Measurements from ENCODE around the gene ALCAM. TPM values are rescaled to one million over a fixed set of nuclear protein-coding genes. Genes with fewer than 3 reads are reported as not detected.

ALCAM gene
- 8.3 TPM for total RNA-seq
- long read RNA-seq, partial matches to known transcripts, result 5 of 7 reads
- long read RNA-seq, other reads (novel, unspliced or antisense), result 1 of 7 reads

DNA sequence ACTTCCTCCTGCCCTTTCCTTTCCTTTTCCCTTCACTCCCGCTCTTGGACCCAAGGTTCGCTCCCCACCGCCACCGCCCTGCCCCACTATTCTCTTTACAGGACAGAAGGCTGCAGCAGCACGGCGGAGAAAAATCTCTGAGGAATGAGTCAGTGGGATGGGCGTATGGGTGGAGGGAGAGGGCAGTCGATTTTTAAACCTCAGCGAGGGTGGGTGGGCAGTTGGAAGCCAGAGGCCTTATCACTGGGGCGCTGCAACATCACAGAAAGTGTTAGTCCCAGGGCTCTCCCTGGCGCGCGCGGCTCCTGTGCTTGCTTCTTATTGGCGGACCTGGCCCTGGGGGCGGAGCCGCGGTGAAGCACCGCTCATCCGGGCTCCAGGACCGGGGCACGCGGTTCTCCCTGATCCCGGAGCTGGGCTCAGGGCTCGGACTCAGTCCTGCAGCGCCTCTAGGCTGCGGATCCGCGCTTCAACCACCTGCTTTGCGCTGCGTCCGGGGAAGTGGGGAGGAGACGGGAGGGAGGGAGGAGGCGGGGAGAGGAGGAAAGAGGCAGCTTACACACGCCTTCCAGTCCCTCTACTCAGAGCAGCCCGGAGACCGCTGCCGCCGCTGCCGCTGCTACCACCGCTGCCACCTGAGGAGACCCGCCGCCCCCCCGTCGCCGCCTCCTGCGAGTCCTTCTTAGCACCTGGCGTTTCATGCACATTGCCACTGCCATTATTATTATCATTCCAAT is at the start of gene ALCAM:
ALCAM (plus strand) TSS at position 584 of the 737 bp plus-strand sequence.
- intact Hi-C loops (cut with DNase I), result loop anchor here (10.0 kb wide), 2 partner anchors 742 to 1092 kb away; no protein-coding TSS in a partner anchor
- DNase-seq (ENCODE audit: low spot score), result peak; percentile 95

DNA sequence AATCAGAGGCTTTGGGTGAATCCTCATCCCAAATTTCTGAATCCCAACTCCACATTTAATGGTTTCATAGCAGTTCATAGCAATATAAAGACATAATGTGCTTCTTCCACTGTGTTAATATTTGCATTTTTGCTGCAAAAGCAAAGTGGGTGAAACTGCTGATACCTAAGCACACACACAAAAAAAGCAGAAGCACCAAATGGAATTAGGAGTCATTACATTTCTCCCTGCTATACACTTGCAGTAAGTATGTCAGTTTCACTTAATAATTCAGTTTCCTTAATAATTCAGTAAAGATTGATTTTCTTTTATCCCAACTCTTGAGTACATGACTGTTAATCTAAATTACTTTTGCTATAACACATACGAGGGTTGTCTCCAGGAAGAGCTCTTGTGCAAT is 48.9 kb upstream of the ALCAM start:
- intact Hi-C loops (cut with DNase I), result no loop called here
- DNase-seq (ENCODE audit: low spot score), result no peak

GRCh38 chr3:105322570-105323273 is 44.0 kb upstream of the ALCAM start:
- no peak for DNase-seq (ENCODE audit: low spot score)
- intact Hi-C loops (cut with DNase I), result no loop called here

DNA sequence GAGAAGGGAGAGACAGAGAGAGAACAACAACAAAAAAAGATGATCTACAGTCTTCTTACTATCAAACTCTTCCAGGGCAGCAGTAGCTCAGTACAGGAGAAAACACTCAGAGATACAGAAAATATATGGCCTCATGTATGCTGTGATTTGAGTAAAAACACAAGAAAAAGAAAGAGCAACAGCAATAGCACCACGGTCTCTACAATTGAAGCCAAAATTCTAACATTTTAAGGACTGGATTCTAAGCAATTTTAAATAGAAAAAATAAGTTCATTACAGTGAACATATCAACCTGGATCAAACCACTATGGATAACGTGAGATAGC is 43.5 kb upstream of the ALCAM start:
- no peak for DNase-seq (ENCODE audit: low spot score)
- intact Hi-C loops (cut with DNase I), result no loop called here

- intact Hi-C loops (cut with DNase I), result no loop called here
- DNase-seq (ENCODE audit: low spot score), result no peak
Observed at GRCh38 chr3:105324951-105325350, 41.8 kb upstream of the ALCAM start.

GRCh38 chr3:105327662-105328337 is 38.9 kb upstream of the ALCAM start:
- DNase-seq (ENCODE audit: low spot score), result no peak
- intact Hi-C loops (cut with DNase I), result no loop called here

- intact Hi-C loops (cut with DNase I), result no loop called here
- DNase-seq (ENCODE audit: low spot score), result no peak
Observed at GRCh38 chr3:105328338-105328730, 38.4 kb upstream of the ALCAM start.

GRCh38 chr3:105332961-105333360 is 33.7 kb upstream of the ALCAM start:
- DNase-seq (ENCODE audit: low spot score), result no peak
- intact Hi-C loops (cut with DNase I), result no loop called here

DNA sequence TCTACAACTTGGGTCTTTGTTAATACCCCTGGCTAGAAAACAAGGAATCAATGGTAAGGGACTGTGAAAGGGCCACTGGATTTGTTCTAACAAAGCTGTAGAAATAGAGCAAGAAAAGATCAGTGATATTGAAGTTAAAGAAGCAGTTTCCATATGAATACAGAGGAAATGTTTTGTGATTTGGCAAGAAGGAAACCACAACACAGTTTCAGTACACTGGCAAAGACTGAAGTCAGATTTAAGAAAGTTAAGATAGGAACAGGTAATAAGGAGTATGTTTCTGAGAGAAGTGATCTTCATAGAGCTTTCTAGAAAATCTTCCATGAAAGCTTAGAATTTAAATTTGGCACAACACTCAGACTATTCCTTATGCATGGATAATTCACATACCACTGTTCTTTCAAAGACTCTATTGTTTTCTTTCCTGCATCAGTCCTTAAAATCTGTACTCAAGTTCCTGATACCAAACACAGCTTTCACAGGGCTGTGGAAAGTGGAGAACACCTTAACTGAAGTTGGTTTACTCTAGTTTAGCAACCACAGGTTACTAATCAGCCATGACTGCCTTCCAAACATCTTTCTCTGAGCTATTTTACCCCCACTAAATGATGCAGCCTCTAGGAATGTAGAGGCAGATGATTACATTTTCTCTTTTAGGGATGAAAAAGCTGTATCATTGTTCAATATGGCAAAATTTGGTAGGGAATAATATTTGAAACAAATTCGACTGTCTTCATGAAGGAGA is 32.4 kb upstream of the ALCAM start:
- intact Hi-C loops (cut with DNase I), result no loop called here
- no peak for DNase-seq (ENCODE audit: low spot score)

DNA sequence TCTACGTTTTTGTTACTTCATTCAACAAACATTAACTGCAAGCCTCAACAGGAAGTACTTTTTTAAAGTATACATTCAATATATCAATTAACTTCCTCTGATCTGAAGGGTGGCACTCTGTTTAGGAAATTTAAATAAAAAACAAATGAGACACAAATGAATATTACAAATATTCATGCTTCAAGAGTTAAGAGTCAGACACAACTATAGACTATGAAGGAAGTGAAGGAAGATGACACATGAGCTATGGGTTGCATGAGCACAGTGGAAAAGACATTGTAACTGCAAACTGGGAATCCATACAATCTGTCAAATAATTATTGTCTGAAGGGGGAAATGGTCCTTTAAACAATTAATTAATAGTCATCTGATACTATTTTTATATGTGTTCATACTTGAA is 26.8 kb upstream of the ALCAM start:
- DNase-seq (ENCODE audit: low spot score), result no peak
- intact Hi-C loops (cut with DNase I), result no loop called here

DNA sequence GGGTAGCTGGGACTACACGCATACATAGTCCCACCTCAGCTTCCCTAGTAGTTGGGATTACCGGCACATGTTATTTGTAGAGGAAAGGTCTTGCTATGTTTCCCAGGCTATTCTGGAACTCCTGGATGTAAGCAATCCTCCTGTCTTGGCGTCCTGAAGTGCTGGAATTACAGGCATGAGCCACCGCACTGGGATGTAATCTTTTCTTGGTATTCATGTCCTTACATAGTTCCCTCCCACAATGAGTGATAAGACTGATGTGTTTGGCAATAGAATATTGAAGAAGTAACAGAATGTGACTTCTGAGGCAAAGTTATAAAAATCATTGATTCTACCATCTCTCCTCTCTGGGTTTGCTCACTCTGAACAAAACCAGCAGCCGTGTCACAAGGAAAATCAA is 22.7 kb upstream of the ALCAM start:
- no peak for DNase-seq (ENCODE audit: low spot score)
- intact Hi-C loops (cut with DNase I), result no loop called here

- no peak for DNase-seq (ENCODE audit: low spot score)
Observed at GRCh38 chr3:105345156-105345555, 21.6 kb upstream of the ALCAM start.

GRCh38 chr3:105347625-105348302 is 18.9 kb upstream of the ALCAM start:
- intact Hi-C loops (cut with DNase I), result no loop called here

More at GRCh38 chr3:105345156-105345555, 21.6 kb upstream of the ALCAM start:
- intact Hi-C loops (cut with DNase I), result no loop called here

GRCh38 chr3:105348307-105348706 is 18.4 kb upstream of the ALCAM start:
- no peak for DNase-seq (ENCODE audit: low spot score)
- intact Hi-C loops (cut with DNase I), result no loop called here

More at GRCh38 chr3:105347625-105348302, 18.9 kb upstream of the ALCAM start:
- no peak for DNase-seq (ENCODE audit: low spot score)

DNA sequence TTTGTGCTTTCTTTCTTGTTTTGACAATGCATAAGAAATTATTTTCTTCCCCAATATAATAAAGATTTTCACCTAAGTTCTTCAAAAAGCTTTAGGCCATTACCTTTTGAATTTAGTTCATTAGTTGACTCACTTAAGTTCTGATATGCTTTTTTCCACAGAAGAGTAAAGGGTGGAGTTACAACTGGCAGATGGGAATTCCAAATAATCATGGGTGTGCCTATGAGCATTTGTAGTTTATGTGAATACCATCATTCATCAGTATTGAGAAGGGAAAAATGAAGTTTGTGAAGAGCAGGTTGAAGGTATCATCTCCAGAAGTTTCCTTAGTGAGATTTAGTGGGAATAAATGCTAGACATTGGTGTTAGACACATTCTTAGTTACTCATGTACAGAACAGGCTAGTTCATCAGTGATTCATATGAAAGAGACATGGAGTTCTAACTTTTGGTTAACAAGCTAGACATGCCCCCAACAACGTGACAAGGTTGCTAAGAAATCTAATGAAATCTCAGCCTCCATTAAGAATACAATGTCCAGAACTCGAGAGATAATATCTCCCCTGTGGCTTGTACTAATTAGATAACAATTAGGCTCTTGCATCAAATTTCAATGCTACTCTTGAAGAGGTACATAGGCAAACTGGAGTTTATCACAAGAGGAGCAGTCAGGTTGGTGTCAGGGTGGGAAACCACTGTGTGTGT is 16.9 kb upstream of the ALCAM start:
- no peak for DNase-seq (ENCODE audit: low spot score)
- intact Hi-C loops (cut with DNase I), result no loop called here

GRCh38 chr3:105351821-105352220 is 14.9 kb upstream of the ALCAM start:
- intact Hi-C loops (cut with DNase I), result no loop called here
- no peak for DNase-seq (ENCODE audit: low spot score)

DNA sequence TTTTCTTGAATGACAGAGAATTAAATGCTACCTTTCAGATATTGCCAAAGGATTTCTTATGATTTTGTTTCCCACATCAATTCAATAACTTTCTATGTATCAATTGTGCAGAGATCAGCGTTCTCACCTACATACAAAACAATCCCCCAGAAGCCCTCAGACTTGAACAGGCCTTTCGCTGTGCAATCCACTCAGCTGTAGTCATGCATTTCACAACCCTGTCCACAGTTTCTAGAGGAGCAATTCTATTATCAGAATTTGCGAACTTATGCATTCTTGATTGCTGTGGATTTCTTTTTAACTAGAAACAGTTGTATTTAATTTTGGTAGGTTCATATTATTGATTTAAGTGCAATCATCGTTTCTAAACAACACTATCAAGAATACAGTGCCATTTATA is 13.7 kb upstream of the ALCAM start:
- no peak for DNase-seq (ENCODE audit: low spot score)

DNA sequence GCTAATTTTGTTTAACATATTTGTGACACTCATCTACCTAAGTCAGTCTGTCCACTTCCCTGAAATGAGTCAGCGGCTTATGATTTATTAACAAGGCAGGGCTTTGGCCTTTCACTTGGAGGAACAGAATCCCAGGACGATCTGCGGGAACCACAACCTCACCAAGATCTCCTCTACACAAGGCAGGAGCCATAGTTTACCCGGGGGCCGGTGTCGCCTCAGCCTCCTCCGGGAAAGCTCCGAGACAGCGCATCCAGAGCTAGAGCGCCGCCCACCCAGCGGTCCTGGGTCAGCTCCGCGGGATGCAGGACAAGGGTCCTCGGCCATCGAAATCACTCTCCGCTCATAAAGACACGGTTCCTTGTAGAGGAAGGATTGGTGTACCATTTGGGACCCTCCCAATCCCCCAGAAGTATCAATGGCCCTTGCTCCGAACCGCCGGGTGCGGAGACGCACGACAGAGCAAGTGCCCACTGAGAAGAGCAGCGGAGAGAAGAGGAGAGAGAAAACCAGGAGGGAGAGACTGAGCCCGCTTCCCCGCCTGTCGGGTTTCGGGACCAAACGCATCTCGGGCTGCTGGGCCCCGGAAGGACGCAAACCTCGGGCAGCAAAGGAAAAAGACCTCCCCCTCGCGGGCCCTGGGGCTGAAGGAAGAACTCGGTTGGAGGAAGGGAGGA is 13.1 kb upstream of the ALCAM start:
- intact Hi-C loops (cut with DNase I), result no loop called here
- no peak for DNase-seq (ENCODE audit: low spot score)

More for the DNA sequence above, 13.7 kb upstream of the ALCAM start:
- intact Hi-C loops (cut with DNase I), result no loop called here
